ENCODE measurements around the gene NAA10.

The NAA10 gene

GRCh38 chrX:153882557-153882956 is 52.3 kb downstream of the NAA10 start:
- DNase-seq, result no peak

- DNase-seq, result no peak
Measured at GRCh38 chrX:153882086-153882498, 52.7 kb downstream of the NAA10 start.

GRCh38 chrX:153881281-153881680 is 53.6 kb downstream of the NAA10 start:
- DNase-seq, result no peak

GRCh38 chrX:153880440-153880815 is 54.4 kb downstream of the NAA10 start:
- no peak for DNase-seq

- no peak for DNase-seq
Measured at GRCh38 chrX:153879741-153880439, 54.9 kb downstream of the NAA10 start.

All from Kasumi-1 (cell line).